NT2/D1 (cell line): Measurements from ENCODE around the gene PHACTR1.

Experiments
- SUZ12 ChIP-seq: IDR thresholded peaks from 2 replicates; pipeline ENCODE4 v1.6.1; 2011; ENCODE audit not compliant: insufficient read length, insufficient read depth; ENCODE audit errors: extremely low read depth
- YY1 ChIP-seq: IDR thresholded peaks from 2 replicates; pipeline ENCODE4 v1.6.1; 2011; ENCODE audit not compliant: insufficient read length, insufficient read depth

DNA sequence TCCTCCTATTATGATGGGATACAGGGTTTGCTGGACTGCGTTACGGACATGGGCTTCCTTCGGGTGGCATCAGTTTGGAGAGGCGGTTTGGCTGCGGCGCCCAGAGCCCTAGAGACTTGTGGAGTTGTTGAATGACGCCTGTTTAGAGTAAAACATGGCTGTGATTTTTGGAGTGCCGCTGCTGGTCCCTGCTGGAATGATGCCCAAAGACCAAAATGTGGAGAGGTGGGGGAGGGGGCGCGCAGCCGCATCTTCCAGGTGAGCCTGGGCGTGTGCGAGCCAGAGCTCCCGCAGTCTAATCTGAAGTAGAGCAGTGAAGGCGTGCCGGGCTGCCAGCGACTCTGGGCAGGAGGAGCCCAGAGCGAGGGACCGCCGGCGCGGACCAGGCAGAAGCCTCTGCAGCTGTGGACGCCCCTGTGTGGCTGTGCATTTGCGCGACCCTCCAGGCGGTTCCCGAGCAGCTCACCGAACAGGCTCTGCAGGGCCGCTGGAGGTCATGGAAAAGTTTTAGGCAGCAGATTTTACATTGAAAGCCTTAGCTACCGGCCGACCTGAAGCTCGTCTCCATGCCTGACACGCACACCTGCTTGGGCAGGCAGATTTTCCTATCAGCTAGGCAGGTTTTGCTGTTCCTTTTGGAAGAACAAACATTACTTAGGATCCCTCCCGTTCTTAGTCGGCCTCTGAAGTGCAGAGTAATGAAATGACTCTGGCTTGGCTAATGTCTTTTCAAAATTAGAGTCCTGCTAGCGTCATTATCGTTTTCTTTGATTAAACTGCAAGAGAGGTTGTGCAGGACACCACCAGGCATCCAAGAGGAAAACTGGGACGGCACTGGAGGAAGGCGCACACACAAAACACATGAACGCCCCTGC, 298.2 kb downstream of the PHACTR1 start:
- TF ChIP-seq SUZ12 (no peak), YY1 (no peak)
